ENCODE results near the gene LPAR3. TPM values are rescaled to one million over a fixed set of nuclear protein-coding genes. Genes with fewer than 3 reads are reported as not detected.

LPAR3 gene
- total and polyA plus RNA-seq, 2 donors (not counting 1 experiment from before 2014, with no cell fraction given), result not detected

GRCh38 chr1:84890566-84890965 lies 2.4 kb downstream of the LPAR3 start:
- intact Hi-C loops (cut with micrococcal nuclease), result no loop called here
- H3K4me1 Mint-ChIP-seq, result peaks cover 7% of the 10 kb centered on the region
- H3K36me3 ChIP-seq (replicated peaks in 1 of 2; ENCODE audit: control extremely low read depth in 1 of 2, control insufficient read depth in 1 of 2, extremely low read depth in 1 of 2, insufficient read depth in 2 of 2, low read length in 1 of 2), result no peaks in the 10 kb centered on the region
- H3K9ac ChIP-seq (ENCODE audit: low read length), result no peak overlapping the region
- ChIA-PET POLR2A (no interaction called here), CTCF (no interaction called here)
- no peak for TF ChIP-seq CTCF (IDR thresholded peaks at IDR 0.05)
- no peak for TF ChIP-seq EZH2 (IDR thresholded peaks at IDR 0.05; ENCODE audit: borderline replicate concordance, insufficient read depth, low read depth, low read length, poor library complexity, severe bottlenecking)
- no peak overlapping the region for H3K27ac ChIP-seq (ENCODE audit: low read length in 2 of 2)
- H3K4me1 ChIP-seq (ENCODE audit: control insufficient read depth in 2 of 2, insufficient read depth in 2 of 2, low read length in 2 of 2), result peaks cover 9% of the 10 kb centered on the region in 2 donors
- H3K4me3 Mint-ChIP-seq, result no peak overlapping the region
- H4K20me1 ChIP-seq (ENCODE audit: control insufficient read depth, insufficient read depth, low read length, poor library complexity, severe bottlenecking), result no peaks in the 10 kb centered on the region
- peaks cover 42% of the 10 kb centered on the region for H3K27me3 Mint-ChIP-seq
- H3K27me3 ChIP-seq (replicated peaks in 1 of 4; ENCODE audit: control extremely low read depth in 1 of 4, control insufficient read depth in 3 of 4, insufficient read depth in 4 of 4, low read length in 3 of 4), result peaks cover 0 to 25% (median 20%) of the 10 kb centered on the region in 4 experiments
- no peak for ATAC-seq (ENCODE audit: low read depth)
- H3K4me2 ChIP-seq (replicated peaks; ENCODE audit: low read depth, low read length, poor library complexity, severe bottlenecking), result no peak overlapping the region
- no peak overlapping the region for H3K4me3 ChIP-seq (ENCODE audit: control extremely low read depth in 1 of 5, extremely low read depth in 1 of 5, insufficient read depth in 1 of 5, low read depth in 2 of 5, low read length in 4 of 5)
- 86% methylated on average over 2 of the region's 2 CpGs for WGBS (ENCODE audit: insufficient coverage)
- no peak overlapping the region for H3K27ac Mint-ChIP-seq
- no peaks in the 10 kb centered on the region for H3K9me3 Mint-ChIP-seq (ENCODE audit: insufficient read depth)
- no peaks in the 10 kb centered on the region for H3K79me2 ChIP-seq (ENCODE audit: control insufficient read depth, insufficient read depth, low read length)
- DNase-seq, result no peak
- H2AFZ ChIP-seq (ENCODE audit: insufficient read depth, low read depth, low read length, poor library complexity, severe bottlenecking), result no peak overlapping the region
- H3K9me3 ChIP-seq (ENCODE audit: control extremely low read depth in 1 of 3, control insufficient read depth in 2 of 3, insufficient read depth in 1 of 3, low read length in 2 of 3), result no peaks in the 10 kb centered on the region

DNA sequence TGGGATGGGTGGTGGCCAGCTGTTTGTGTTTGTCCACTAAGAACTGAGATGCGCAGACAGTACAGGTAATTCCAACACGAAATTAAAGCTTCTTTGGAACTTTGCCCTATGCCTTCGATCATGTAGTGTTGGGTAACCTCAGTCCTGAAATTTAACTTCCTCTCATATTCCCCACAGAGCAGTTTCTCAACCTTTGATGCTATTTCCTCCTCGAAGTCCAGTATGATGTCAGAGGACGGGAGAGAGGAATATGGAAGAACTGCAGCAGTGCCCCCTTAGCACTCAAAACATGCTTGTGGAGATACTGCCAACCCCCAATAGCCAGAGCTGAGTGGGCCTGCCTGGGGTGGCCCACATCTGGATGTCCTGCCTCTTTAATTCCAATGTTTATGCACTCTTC lies 3.6 kb downstream of the LPAR3 start:
- H3K4me3 Mint-ChIP-seq, result no peak overlapping the region
- intact Hi-C loops (cut with micrococcal nuclease), result no loop called here
- DNase-seq (no peak), ATAC-seq (ENCODE audit: low read depth) (no peak)
- ChIA-PET POLR2A (no interaction called here), CTCF (no interaction called here)
- H3K9me3 ChIP-seq (ENCODE audit: control extremely low read depth in 1 of 3, control insufficient read depth in 2 of 3, insufficient read depth in 1 of 3, low read length in 2 of 3), result no peaks in the 10 kb centered on the region
- no peaks in the 10 kb centered on the region for H3K9me3 Mint-ChIP-seq (ENCODE audit: insufficient read depth)
- peaks cover 9% of the 10 kb centered on the region in 2 donors for H3K4me1 ChIP-seq (ENCODE audit: control insufficient read depth in 2 of 2, insufficient read depth in 2 of 2, low read length in 2 of 2)
- peaks cover 7% of the 10 kb centered on the region for H3K4me1 Mint-ChIP-seq
- WGBS (ENCODE audit: insufficient coverage), result 61% methylated on average over 4 of the region's 5 CpGs
- H3K36me3 ChIP-seq (replicated peaks in 1 of 2; ENCODE audit: control extremely low read depth in 1 of 2, control insufficient read depth in 1 of 2, extremely low read depth in 1 of 2, insufficient read depth in 2 of 2, low read length in 1 of 2), result no peaks in the 10 kb centered on the region
- peaks cover 0 to 20% (median 13%) of the 10 kb centered on the region in 4 experiments for H3K27me3 ChIP-seq (replicated peaks in 1 of 4; ENCODE audit: control extremely low read depth in 1 of 4, control insufficient read depth in 3 of 4, insufficient read depth in 4 of 4, low read length in 3 of 4)
- H3K79me2 ChIP-seq (ENCODE audit: control insufficient read depth, insufficient read depth, low read length), result no peaks in the 10 kb centered on the region
- no peak overlapping the region for H3K27ac Mint-ChIP-seq
- H3K4me2 ChIP-seq (replicated peaks; ENCODE audit: low read depth, low read length, poor library complexity, severe bottlenecking), result no peak overlapping the region
- H3K27ac ChIP-seq (ENCODE audit: low read length in 2 of 2), result no peak overlapping the region
- no peak overlapping the region for H3K4me3 ChIP-seq (ENCODE audit: control extremely low read depth in 1 of 5, extremely low read depth in 1 of 5, insufficient read depth in 1 of 5, low read depth in 2 of 5, low read length in 4 of 5)
- no peak overlapping the region for H2AFZ ChIP-seq (ENCODE audit: insufficient read depth, low read depth, low read length, poor library complexity, severe bottlenecking)
- H3K9ac ChIP-seq (ENCODE audit: low read length), result no peak overlapping the region
- H4K20me1 ChIP-seq (ENCODE audit: control insufficient read depth, insufficient read depth, low read length, poor library complexity, severe bottlenecking), result no peaks in the 10 kb centered on the region
- TF ChIP-seq CTCF (IDR thresholded peaks at IDR 0.05) (no peak), EZH2 (IDR thresholded peaks at IDR 0.05; ENCODE audit: borderline replicate concordance, insufficient read depth, low read depth, low read length, poor library complexity, severe bottlenecking) (no peak)
- H3K27me3 Mint-ChIP-seq, result peaks cover 38% of the 10 kb centered on the region

Measured in B cell (primary cell).